ENCODE results near the gene DYNC2LI1.

The DYNC2LI1 gene

DNA sequence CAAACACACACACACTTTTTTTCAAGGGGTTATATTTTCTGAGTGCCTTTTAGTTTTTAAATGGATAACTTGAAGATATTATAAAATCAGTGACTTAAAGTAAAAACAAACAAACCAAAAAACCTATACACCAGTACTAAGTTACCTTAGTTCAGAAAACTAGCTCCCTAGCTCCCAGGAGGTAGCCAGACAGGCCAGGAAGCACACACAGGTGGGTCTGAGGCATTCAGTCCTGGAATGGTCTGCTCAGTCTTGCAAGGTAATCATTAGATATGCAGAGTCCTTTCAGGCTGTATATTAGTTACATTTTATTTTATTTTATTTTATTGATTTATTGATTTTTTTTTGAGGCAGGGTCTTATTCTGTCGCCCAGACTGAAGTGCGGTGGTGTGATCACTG, 10.7 kb upstream of the DYNC2LI1 start:
- TF ChIP-seq USF1 (IDR thresholded peaks at IDR 0.05): no peak
- TF ChIP-seq NFIC (IDR thresholded peaks at IDR 0.05): no peak
- no peak for TF ChIP-seq REST (IDR thresholded peaks at IDR 0.05; ENCODE audit: low read depth)
- TF ChIP-seq, protein P1, sequence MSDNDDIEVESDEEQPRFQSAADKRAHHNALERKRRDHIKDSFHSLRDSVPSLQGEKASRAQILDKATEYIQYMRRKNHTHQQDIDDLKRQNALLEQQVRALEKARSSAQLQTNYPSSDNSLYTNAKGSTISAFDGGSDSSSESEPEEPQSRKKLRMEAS (IDR thresholded peaks at IDR 0.05): no peak
- no peak for TF ChIP-seq TAF1 (IDR thresholded peaks at IDR 0.05; ENCODE audit: low read depth)
- TF ChIP-seq CREB1 (IDR thresholded peaks at IDR 0.05; ENCODE audit: low read depth): no peak
- TF ChIP-seq CEBPB (IDR thresholded peaks at IDR 0.05): no peak
- TF ChIP-seq RAD21 (IDR thresholded peaks at IDR 0.05; ENCODE audit: low read depth): no peak
- TF ChIP-seq EP300 (IDR thresholded peaks at IDR 0.05; ENCODE audit: borderline replicate concordance): no peak
- no peak for TF ChIP-seq ZBTB7A (IDR thresholded peaks at IDR 0.05; ENCODE audit: low read depth)
- no peak for TF ChIP-seq EGR1 (IDR thresholded peaks at IDR 0.05)
- no peak for TF ChIP-seq TEAD4 (IDR thresholded peaks at IDR 0.05)

DNA sequence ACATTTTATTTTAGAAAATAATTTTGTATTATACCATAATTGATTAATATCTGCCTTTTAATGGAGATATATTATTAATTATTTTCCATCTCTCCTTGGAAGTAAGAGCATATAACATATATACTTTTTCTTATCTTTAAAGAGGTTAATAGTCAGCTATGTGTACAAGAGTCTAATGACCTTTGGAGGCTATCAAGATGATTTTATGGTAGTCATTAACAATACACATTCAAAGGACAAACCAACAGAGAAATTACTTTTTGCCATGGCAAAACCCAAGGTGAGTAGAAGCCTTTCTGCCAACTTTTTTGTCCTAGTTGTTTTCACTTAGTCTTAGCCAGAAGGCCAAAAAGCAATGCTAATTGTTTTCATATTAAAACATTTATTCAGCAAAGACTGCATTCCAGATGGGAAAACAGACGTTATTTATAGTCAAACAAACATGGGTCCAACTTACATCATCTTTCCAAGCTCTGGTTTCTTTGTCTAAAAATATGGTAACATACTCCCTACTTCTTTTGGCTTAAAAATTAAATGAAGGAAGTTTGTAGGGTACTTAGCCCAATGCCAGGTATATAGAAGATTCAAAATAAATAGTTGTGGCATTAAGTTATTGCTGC, 9.6 kb upstream of the DYNC2LI1 start:
- TF ChIP-seq, protein P1 (IDR thresholded peaks at IDR 0.05): no peak
- TF ChIP-seq CEBPB (IDR thresholded peaks at IDR 0.05) (no peak), NFIC (IDR thresholded peaks at IDR 0.05) (no peak), YY1 (IDR thresholded peaks at IDR 0.05; ENCODE audit: low read depth) (no peak), FOXM1 (IDR thresholded peaks at IDR 0.05; ENCODE audit: borderline replicate concordance, low read depth) (no peak), ZBTB7A (IDR thresholded peaks at IDR 0.05; ENCODE audit: low read depth) (no peak), EGR1 (IDR thresholded peaks at IDR 0.05) (no peak), CREB1 (IDR thresholded peaks at IDR 0.05; ENCODE audit: low read depth) (no peak), EP300 (IDR thresholded peaks at IDR 0.05; ENCODE audit: borderline replicate concordance) (no peak), TAF1 (IDR thresholded peaks at IDR 0.05; ENCODE audit: low read depth) (no peak), REST (IDR thresholded peaks at IDR 0.05; ENCODE audit: low read depth) (no peak), TEAD4 (IDR thresholded peaks at IDR 0.05) (no peak)

DNA sequence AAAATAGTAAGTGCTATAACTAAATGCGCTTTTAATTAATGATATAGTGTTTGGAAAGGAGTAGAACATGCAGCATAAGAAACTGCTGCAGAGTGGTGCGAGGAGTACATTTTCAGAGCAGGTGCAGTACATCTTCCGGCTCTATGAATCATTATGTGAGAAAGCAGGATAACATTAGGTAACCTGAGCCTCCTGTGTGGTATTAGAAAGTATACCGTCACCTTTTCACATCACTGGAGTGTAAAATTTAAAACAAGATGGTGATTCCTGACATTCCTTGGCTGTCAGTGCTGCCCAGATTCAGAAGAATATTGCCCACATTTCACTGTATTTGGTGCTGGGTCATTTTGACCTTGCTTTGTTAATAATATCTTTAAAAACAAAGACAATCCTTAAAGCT, 7.8 kb upstream of the DYNC2LI1 start:
- TF ChIP-seq, protein P1 (IDR thresholded peaks at IDR 0.05): 0 out of 2 replicates have a peak, but pooled peaks have one; percentile 14
- TF ChIP-seq TEAD4 (IDR thresholded peaks at IDR 0.05) (peak; percentile 77), EP300 (IDR thresholded peaks at IDR 0.05; ENCODE audit: borderline replicate concordance) (peak; percentile 50; the same call in 1 of the 2 replicates), FOXM1 (IDR thresholded peaks at IDR 0.05; ENCODE audit: borderline replicate concordance, low read depth) (0 out of 2 replicates have a peak, but pooled peaks have one; percentile 24), TCF12 (IDR thresholded peaks at IDR 0.05; ENCODE audit: low read depth) (peak; percentile 40; the same call in 1 of the 2 replicates), ZBTB7A (IDR thresholded peaks at IDR 0.05; ENCODE audit: low read depth) (no peak)

GRCh38 chr2:43774617-43775016, 778 bp downstream of the DYNC2LI1 start:
- no peak for TF ChIP-seq EP300 (IDR thresholded peaks at IDR 0.05; ENCODE audit: borderline replicate concordance)
- no peak for TF ChIP-seq REST (IDR thresholded peaks at IDR 0.05; ENCODE audit: low read depth)
- no peak for TF ChIP-seq NFIC (IDR thresholded peaks at IDR 0.05)
- TF ChIP-seq USF1 (IDR thresholded peaks at IDR 0.05): no peak
- TF ChIP-seq TAF1 (IDR thresholded peaks at IDR 0.05; ENCODE audit: low read depth): no peak
